Lower leg skin (tissue), 4 donors: ENCODE results near the gene PLEKHG1. TPM values are rescaled to one million over a fixed set of nuclear protein-coding genes. Genes with fewer than 3 reads are reported as not detected.

Experiments
- DNase-seq, 2 donors: peaks; one replicate each; pipeline ENCODE4 v3.0.0-alpha.2; 2019; ENCODE audit warnings: low spot score in 2 of 2
- H3K4me3 ChIP-seq: fragments of 200-600 bp; sonication (generic); 2 replicates; pipeline ENCODE4 v1.5.1; 2017; ENCODE audit warnings: mild to moderate bottlenecking, low read depth; ENCODE audit not compliant: poor library complexity, severe bottlenecking
- CTCF ChIP-seq, 3 donors: fragments of 450-650 bp; IDR thresholded peaks; one replicate each; pipeline ENCODE4 v1.5.1; 2016; ENCODE audit warnings: antibody characterized with exemption in 3 of 3, mild to moderate bottlenecking in 3 of 3, moderate library complexity in 2 of 3
- POLR2A ChIP-seq, 2 donors: fragments of 450-650 bp; IDR thresholded peaks; one replicate each; pipeline ENCODE4 v1.6.1; 2016 to 2017; ENCODE audit warnings: antibody characterized with exemption in 2 of 2, mild to moderate bottlenecking in 1 of 2, moderate library complexity in 1 of 2
- WGBS, 2 donors: methylation state at CpG; one replicate each; pipeline ENCODE4 v1.1.5; 2018; 5-methylcytosine and 5-hydroxymethylcytosine counted together
- intact Hi-C: fragments of 100-400 bp; cut with DNase I; formaldehyde crosslinking; loops from one replicate; pipeline ENCODE4 v1.15.0; 2023; ENCODE audit warnings: low total_unique reads
- total RNA-seq, 4 donors: library from RNA; depleted of rRNA; stranded (reverse); fragments of >200 nt; gene quantifications; one replicate each; pipeline ENCODE4 v1.1.0, GENCODE V29; 2016

Gene PLEKHG1
- total RNA-seq, 4 donors from 2014 or later: 29.7 to 59.9 (median 42.3) TPM

GRCh38 chr6:150606647-150607328 lies 7.1 kb downstream of the PLEKHG1 start:
- TF ChIP-seq POLR2A (IDR thresholded peaks at IDR 0.05): no peak
- no peak for DNase-seq
- no peak overlapping the region for H3K4me3 ChIP-seq
- intact Hi-C loops: no loop called here
- 60 to 66% methylated on average over 5 of the region's 5 CpGs for WGBS, 2 donors

GRCh38 chr6:150607329-150607650 lies 7.6 kb downstream of the PLEKHG1 start:
- 78 to 91% methylated on average over 3 of the region's 3 CpGs for WGBS, 2 donors
- TF ChIP-seq CTCF (IDR thresholded peaks at IDR 0.05): no peak
- TF ChIP-seq POLR2A (IDR thresholded peaks at IDR 0.05): no peak
- no peak for DNase-seq
- H3K4me3 ChIP-seq: no peak overlapping the region
- intact Hi-C loops: no loop called here

GRCh38 chr6:150610584-150610983 lies 10.9 kb downstream of the PLEKHG1 start:
- no peak for DNase-seq
- intact Hi-C loops: no loop called here
- no peak overlapping the region for H3K4me3 ChIP-seq
- TF ChIP-seq CTCF (IDR thresholded peaks at IDR 0.05) (no peak), POLR2A (IDR thresholded peaks at IDR 0.05) (no peak)

GRCh38 chr6:150613269-150613668 lies 13.6 kb downstream of the PLEKHG1 start:
- no peak overlapping the region for H3K4me3 ChIP-seq
- 90 to 91% methylated on average over 4 of the region's 4 CpGs for WGBS, 2 donors
- TF ChIP-seq CTCF (IDR thresholded peaks at IDR 0.05) (no peak), POLR2A (IDR thresholded peaks at IDR 0.05) (no peak)
- intact Hi-C loops: no loop called here
- no peak for DNase-seq

- TF ChIP-seq POLR2A (IDR thresholded peaks at IDR 0.05): no peak
- TF ChIP-seq CTCF (IDR thresholded peaks at IDR 0.05): no peak
- intact Hi-C loops: no loop called here
Observed at GRCh38 chr6:150615967-150616366, 16.3 kb downstream of the PLEKHG1 start.

GRCh38 chr6:150616586-150616985 lies 16.9 kb downstream of the PLEKHG1 start:
- TF ChIP-seq POLR2A (IDR thresholded peaks at IDR 0.05) (no peak), CTCF (IDR thresholded peaks at IDR 0.05) (no peak)
- intact Hi-C loops: no loop called here
- no peak overlapping the region for H3K4me3 ChIP-seq
- DNase-seq: no peak
- 34 to 38% methylated on average over 2 of the region's 2 CpGs for WGBS, 2 donors

More at GRCh38 chr6:150615967-150616366, 16.3 kb downstream of the PLEKHG1 start:
- DNase-seq: no peak
- no peak overlapping the region for H3K4me3 ChIP-seq
